IgD-negative memory B cell (primary cell): Measurements from ENCODE around the gene MRC2. TPM values are rescaled to one million over a fixed set of nuclear protein-coding genes. Genes with fewer than 3 reads are reported as not detected.

ENCODE experiments used
- H3K27ac Mint-ChIP-seq, 3 donors: one replicate each; pipeline ENCODE4 v1.8.0; 2020 to 2022; ENCODE audit warnings: mild to moderate bottlenecking in 3 of 3, mixed read lengths in 3 of 3, moderate library complexity in 1 of 3
- H3K27me3 Mint-ChIP-seq: one replicate; pipeline ENCODE4 v1.8.0; 2021; ENCODE audit warnings: mixed read lengths
- H3K36me3 Mint-ChIP-seq: one replicate; pipeline ENCODE4 v1.8.0; 2020; ENCODE audit warnings: mild to moderate bottlenecking, mixed read lengths
- H3K4me1 Mint-ChIP-seq, 3 donors: one replicate each; pipeline ENCODE4 v1.8.0; 2020 to 2022; ENCODE audit warnings: mixed read lengths in 3 of 3, mild to moderate bottlenecking in 1 of 3
- H3K4me3 Mint-ChIP-seq, 4 donors: one replicate each; pipeline ENCODE4 v1.8.0; 2020 to 2022; ENCODE audit warnings: mild to moderate bottlenecking in 4 of 4, mixed read lengths in 4 of 4, moderate library complexity in 3 of 4
- H3K9me3 Mint-ChIP-seq, 3 donors: one replicate each; pipeline ENCODE4 v1.8.0; 2020 to 2021; ENCODE audit warnings: mixed read lengths in 3 of 3, mild to moderate bottlenecking in 1 of 3
- polyA plus RNA-seq: library from polyadenylated mRNA; unstranded; fragments of 300-500 nt; fragmentation: Illumina TruSeq; gene quantifications from one replicate; pipeline ENCODE4 v1.2.3, GENCODE V29; 2021

MRC2 gene
- polyA plus RNA-seq, 1 donor from 2014 or later, result 0.24 TPM

GRCh38 chr17:62658136-62658920, 30.9 kb downstream of the MRC2 start:
- peaks cover 7 to 13% (median 8%) of the 10 kb centered on the region in 3 donors for H3K9me3 Mint-ChIP-seq
- peak overlapping the region in 1 of 3 donors; percentile 20 for H3K27ac Mint-ChIP-seq
- H3K36me3 Mint-ChIP-seq, result no peaks in the 10 kb centered on the region
- peaks cover 0 to 3% (median 2%) of the 10 kb centered on the region in 3 donors for H3K4me1 Mint-ChIP-seq
- peaks cover 2% of the 10 kb centered on the region for H3K27me3 Mint-ChIP-seq
- peak overlapping the region in 1 of 4 donors; percentile 75 for H3K4me3 Mint-ChIP-seq

- H3K27ac Mint-ChIP-seq, result no peak overlapping the region
These were observed 33.2 kb downstream of the MRC2 start for GRCh38 chr17:62660629-62661118.

DNA sequence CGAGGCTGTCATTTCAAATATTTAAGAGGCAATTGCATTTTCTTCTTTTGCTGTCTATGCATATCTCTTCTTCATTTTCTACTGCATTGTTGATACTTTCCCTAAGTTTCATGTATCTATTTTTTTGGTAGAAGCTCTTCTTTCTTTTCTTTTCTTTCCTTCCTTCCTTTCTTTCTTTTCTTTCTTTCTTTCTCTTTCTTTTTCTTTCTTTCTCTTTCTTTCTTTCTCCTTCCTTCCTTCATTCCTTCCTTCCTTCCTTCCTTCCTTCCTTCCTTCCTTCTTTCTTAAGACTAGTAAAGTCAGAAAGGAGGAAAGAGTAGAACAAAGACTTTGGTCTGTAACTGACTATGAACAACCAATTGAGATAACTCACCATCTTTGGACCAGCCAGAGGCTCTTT, 33.9 kb downstream of the MRC2 start:
- Mint-ChIP-seq H3K36me3 (no peaks in the 10 kb centered on the region), H3K4me3 (no peak overlapping the region), H3K27ac (no peak overlapping the region), H3K9me3 (peaks cover 7 to 13% (median 8%) of the 10 kb centered on the region in 3 donors), H3K27me3 (peaks cover 2% of the 10 kb centered on the region), H3K4me1 (no peaks in the 10 kb centered on the region)

More at GRCh38 chr17:62660629-62661118, 33.2 kb downstream of the MRC2 start:
- H3K27me3 Mint-ChIP-seq, result peaks cover 2% of the 10 kb centered on the region
- H3K4me3 Mint-ChIP-seq, result no peak overlapping the region
- H3K9me3 Mint-ChIP-seq, result peaks cover 7 to 13% (median 8%) of the 10 kb centered on the region in 3 donors
- no peaks in the 10 kb centered on the region for H3K36me3 Mint-ChIP-seq
- no peaks in the 10 kb centered on the region for H3K4me1 Mint-ChIP-seq

DNA sequence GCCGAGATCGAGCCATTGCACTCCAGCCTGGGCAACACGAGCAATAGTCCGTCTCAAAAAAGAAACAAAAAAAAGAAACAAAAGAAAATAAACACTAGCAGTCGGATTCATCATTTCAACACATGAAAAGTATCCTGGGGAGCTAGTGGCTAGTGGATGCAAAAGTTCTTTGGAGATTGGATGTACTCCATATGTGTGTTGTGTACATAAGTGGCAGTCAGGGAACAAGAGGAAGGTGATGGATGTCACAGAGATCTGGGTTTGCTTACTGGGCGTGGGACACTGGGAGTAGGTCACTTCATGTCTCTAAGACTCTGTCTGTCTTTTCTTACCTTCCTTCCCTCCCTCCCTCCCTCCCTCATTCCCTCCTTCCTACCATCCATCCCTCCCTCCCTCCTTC, 35.4 kb downstream of the MRC2 start:
- H3K27ac Mint-ChIP-seq, result no peak overlapping the region
- H3K36me3 Mint-ChIP-seq, result no peaks in the 10 kb centered on the region
- H3K4me3 Mint-ChIP-seq, result no peak overlapping the region

GRCh38 chr17:62663304-62663703, 35.8 kb downstream of the MRC2 start:
- no peak overlapping the region for H3K27ac Mint-ChIP-seq
- peaks cover 7 to 13% (median 8%) of the 10 kb centered on the region in 3 donors for H3K9me3 Mint-ChIP-seq

More for the DNA sequence above, 35.4 kb downstream of the MRC2 start:
- H3K27me3 Mint-ChIP-seq, result peaks cover 1% of the 10 kb centered on the region
- H3K4me1 Mint-ChIP-seq, result no peaks in the 10 kb centered on the region
- H3K9me3 Mint-ChIP-seq, result peaks cover 7 to 13% (median 8%) of the 10 kb centered on the region in 3 donors

DNA sequence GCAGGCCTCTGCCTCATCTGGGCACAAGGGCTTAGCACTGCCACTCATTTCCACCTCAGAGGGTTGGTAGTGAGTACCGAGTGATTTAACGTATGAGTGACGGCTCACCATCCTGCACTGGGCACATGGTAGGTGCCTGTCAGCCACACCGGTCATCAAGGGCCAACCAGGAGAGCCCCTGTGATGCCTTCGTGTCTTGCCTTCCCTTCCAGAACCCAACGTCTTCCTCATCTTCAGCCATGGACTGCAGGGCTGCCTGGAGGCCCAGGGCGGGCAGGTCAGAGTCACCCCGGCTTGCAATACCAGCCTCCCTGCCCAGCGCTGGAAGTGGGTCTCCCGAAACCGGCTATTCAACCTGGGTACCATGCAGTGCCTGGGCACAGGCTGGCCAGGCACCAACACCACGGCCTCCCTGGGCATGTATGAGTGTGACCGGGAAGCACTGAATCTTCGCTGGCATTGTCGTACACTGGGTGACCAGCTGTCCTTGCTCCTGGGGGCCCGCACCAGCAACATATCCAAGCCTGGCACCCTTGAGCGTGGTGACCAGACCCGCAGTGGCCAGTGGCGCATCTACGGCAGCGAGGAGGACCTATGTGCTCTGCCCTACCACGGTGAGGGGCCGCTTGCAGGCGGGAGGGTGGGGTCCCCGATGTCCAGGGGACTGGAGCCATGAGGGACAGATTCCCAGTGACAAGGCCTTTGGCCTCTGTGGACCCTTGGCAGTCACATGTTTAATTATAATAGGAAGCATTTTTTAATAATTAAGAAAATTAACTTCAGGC, 37.1 kb downstream of the MRC2 start:
- no peak overlapping the region for H3K4me3 Mint-ChIP-seq
- no peak overlapping the region for H3K27ac Mint-ChIP-seq
- peaks cover 7 to 13% (median 8%) of the 10 kb centered on the region in 3 donors for H3K9me3 Mint-ChIP-seq
- H3K4me1 Mint-ChIP-seq, result no peaks in the 10 kb centered on the region
- H3K36me3 Mint-ChIP-seq, result no peaks in the 10 kb centered on the region
- H3K27me3 Mint-ChIP-seq, result no peaks in the 10 kb centered on the region

More at GRCh38 chr17:62663304-62663703, 35.8 kb downstream of the MRC2 start:
- Mint-ChIP-seq H3K4me3 (no peak overlapping the region), H3K36me3 (no peaks in the 10 kb centered on the region), H3K27me3 (no peaks in the 10 kb centered on the region), H3K4me1 (no peaks in the 10 kb centered on the region)

DNA sequence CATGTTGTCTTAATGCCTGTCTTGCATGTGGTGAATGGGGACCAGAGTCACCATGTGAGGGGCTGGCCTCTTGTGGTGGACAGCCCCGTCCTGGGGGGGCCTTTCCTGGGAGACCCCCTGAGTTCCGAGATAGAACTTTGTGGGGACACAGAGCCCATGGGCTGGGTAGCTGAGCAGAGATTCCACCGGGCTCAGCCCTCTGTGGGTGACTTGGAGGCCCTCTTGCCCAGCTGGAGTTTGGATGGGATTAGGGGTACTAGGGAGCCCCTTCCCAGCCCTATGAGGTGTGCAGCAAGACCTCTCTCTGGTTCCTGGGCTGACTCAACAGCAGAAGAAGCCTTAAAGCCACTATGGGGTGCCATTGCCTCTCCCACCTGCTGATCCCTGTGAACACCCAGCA, 38.1 kb downstream of the MRC2 start:
- Mint-ChIP-seq H3K27ac (no peak overlapping the region), H3K4me3 (no peak overlapping the region), H3K27me3 (no peaks in the 10 kb centered on the region), H3K36me3 (no peaks in the 10 kb centered on the region), H3K4me1 (no peaks in the 10 kb centered on the region), H3K9me3 (peaks cover 7 to 12% (median 7%) of the 10 kb centered on the region in 3 donors)

DNA sequence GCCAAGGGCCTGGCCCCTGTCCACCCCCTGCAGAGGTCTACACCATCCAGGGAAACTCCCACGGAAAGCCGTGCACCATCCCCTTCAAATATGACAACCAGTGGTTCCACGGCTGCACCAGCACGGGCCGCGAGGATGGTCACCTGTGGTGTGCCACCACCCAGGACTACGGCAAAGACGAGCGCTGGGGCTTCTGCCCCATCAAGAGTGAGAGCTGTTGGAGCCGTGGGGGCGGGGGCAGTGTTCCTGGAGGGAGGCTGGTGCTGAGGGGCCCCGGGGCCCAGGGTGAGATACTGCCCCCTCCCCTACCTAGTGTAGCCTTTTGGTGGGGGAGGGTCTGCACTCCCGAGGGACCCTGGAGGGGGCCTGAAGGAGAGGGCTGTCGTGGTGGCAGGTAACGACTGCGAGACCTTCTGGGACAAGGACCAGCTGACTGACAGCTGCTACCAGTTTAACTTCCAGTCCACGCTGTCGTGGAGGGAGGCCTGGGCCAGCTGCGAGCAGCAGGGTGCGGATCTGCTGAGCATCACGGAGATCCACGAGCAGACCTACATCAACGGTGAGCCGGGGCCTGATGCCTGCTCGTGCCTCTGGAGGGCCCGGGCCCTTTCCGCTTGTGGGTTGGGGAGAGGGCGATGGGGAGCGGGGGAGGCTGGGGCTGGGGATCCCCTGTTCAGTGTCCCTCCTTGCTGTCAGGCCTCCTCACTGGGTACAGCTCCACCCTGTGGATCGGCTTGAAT, 38.8 kb downstream of the MRC2 start:
- H3K27me3 Mint-ChIP-seq, result no peaks in the 10 kb centered on the region
- H3K27ac Mint-ChIP-seq, result no peak overlapping the region
- H3K4me1 Mint-ChIP-seq, result no peaks in the 10 kb centered on the region
- peaks cover 2 to 6% (median 3%) of the 10 kb centered on the region in 3 donors for H3K9me3 Mint-ChIP-seq
- H3K36me3 Mint-ChIP-seq, result no peaks in the 10 kb centered on the region
- no peak overlapping the region for H3K4me3 Mint-ChIP-seq

DNA sequence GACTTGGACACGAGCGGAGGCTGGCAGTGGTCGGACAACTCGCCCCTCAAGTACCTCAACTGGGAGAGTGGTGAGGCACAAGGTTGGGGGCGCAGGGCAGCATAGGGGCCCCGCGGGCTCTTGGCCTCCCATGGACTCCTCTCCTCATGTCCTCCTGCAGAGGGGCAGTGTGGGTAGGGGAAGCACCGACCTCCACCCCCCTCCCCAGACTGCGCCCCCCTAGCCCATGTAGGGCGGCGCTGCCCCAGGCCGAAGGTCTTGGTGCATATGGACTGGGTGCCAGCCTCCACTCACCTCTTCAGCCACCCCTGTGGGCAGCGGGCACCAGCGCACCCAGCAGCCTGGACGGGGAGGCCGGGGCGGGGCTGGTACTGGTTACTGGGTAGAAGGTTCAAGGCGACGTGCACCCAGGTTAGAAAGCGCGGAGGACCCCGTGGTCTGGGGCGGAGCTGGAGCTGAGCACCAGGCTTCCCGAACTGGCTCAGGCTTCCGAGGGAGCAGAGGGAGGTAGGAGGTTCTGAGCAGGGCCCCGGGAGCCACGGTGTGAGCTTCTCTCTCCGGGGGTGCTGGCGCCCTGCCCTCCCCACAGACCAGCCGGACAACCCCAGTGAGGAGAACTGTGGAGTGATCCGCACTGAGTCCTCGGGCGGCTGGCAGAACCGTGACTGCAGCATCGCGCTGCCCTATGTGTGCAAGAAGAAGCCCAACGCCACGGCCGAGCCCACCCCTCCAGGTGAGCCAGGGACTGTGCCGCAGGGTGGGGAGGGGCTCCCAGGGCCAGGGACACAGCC, 39.5 kb downstream of the MRC2 start:
- no peak overlapping the region for H3K27ac Mint-ChIP-seq

DNA sequence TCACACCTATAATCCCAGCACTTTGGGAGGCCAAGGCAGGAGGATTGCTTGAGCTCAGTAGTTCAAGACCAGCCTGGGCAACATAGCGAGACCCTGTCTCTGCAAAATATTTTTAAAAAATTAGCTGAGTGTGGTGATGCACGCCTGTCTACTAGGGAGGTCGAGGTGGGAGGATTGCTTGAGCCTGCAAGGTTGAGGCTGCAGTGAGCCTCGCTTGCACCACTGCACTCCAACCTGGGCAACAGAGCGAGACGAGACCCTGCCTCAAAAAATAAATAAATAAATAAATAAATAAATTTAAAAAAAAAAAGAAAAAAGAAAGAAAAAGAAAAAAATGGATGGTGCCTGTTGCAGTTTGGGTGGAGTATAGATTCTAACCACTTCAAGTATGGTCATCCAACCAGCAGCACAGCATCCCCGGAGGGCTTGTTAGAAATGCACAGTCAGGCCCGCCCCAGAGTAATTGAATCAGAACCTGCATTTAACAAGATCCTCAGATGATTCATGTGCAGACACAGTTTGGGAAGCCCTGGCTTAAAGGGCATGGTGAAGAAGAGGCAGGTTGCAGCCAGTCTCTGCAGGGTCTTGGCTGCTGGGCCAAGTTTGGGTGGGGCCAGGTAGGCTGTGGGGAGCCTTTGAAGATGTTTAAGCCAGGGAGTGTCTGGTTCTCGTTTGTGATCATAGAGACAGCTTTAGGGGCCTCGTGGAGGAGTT, 40.8 kb downstream of the MRC2 start:
- H3K4me1 Mint-ChIP-seq, result peaks cover 0 to 4% (median 0%) of the 10 kb centered on the region in 3 donors
- no peak overlapping the region for H3K4me3 Mint-ChIP-seq
- no peak overlapping the region for H3K27ac Mint-ChIP-seq
- no peaks in the 10 kb centered on the region for H3K9me3 Mint-ChIP-seq
- H3K36me3 Mint-ChIP-seq, result no peaks in the 10 kb centered on the region
- H3K27me3 Mint-ChIP-seq, result no peaks in the 10 kb centered on the region

More for the DNA sequence above, 39.5 kb downstream of the MRC2 start:
- no peaks in the 10 kb centered on the region for H3K4me1 Mint-ChIP-seq
- no peaks in the 10 kb centered on the region for H3K27me3 Mint-ChIP-seq
- no peaks in the 10 kb centered on the region for H3K36me3 Mint-ChIP-seq
- no peak overlapping the region for H3K4me3 Mint-ChIP-seq
- H3K9me3 Mint-ChIP-seq, result peaks cover 0 to 3% (median 0%) of the 10 kb centered on the region in 3 donors

DNA sequence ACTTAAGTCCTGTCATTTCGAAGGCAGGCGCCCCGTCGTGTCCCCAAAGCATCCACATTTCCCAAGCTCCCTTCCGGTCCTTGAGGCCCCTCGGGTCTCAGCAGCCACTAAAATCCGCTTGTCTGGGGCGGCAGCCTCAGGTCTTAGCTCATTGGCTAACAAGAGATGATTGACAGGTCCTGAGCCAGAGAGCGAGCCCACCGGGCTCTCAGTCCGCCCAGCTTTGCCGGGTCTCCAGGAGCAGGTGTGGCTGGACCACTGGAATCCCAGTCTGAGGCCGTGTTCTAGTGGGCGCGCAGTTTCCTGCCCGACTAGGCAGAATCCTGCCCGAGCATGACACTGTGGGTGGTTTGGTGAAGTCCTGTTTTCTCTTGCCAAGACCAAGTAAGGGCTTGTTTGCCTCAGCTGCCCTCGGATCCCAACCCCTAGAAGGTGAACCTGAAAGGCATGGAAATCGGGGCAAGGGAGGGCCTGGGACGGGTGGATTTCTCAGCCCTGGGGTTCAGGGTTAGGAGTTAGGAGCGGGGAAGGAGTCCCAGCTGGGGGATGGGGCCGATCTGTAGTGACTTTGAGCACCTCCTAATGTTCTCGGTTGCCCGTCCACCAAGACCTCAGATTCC, 42.8 kb downstream of the MRC2 start:
- Mint-ChIP-seq H3K36me3 (no peaks in the 10 kb centered on the region), H3K4me3 (no peak overlapping the region), H3K9me3 (no peaks in the 10 kb centered on the region), H3K4me1 (peaks cover 0 to 4% (median 0%) of the 10 kb centered on the region in 3 donors), H3K27ac (no peak overlapping the region), H3K27me3 (no peaks in the 10 kb centered on the region)

DNA sequence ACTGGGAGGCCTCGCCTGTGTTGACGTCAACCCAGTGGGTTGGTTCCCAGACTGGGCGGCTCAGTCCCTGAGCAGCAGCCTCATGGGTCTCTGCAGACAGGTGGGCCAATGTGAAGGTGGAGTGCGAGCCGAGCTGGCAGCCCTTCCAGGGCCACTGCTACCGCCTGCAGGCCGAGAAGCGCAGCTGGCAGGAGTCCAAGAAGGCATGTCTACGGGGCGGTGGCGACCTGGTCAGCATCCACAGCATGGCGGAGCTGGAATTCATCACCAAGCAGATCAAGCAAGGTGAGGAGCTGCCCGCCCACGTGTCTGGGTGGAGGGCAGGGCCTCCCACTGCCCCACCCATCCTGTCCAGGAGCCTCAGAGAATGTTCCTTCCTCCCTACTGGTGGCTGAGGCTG, 44.1 kb downstream of the MRC2 start:
- no peaks in the 10 kb centered on the region for H3K27me3 Mint-ChIP-seq
- no peaks in the 10 kb centered on the region for H3K36me3 Mint-ChIP-seq
- peak overlapping the region in 1 of 3 donors; percentile 47 for H3K27ac Mint-ChIP-seq
- no peaks in the 10 kb centered on the region for H3K9me3 Mint-ChIP-seq
- no peak overlapping the region for H3K4me3 Mint-ChIP-seq
- H3K4me1 Mint-ChIP-seq, result peaks cover 0 to 4% (median 0%) of the 10 kb centered on the region in 3 donors

- H3K4me1 Mint-ChIP-seq, result peaks cover 0 to 4% (median 0%) of the 10 kb centered on the region in 3 donors
- H3K27ac Mint-ChIP-seq, result no peak overlapping the region
- no peaks in the 10 kb centered on the region for H3K9me3 Mint-ChIP-seq
- H3K27me3 Mint-ChIP-seq, result no peaks in the 10 kb centered on the region
- H3K4me3 Mint-ChIP-seq, result no peak overlapping the region
- H3K36me3 Mint-ChIP-seq, result no peaks in the 10 kb centered on the region
These were observed 45.5 kb downstream of the MRC2 start for GRCh38 chr17:62672957-62673356.
